Thoracic aorta (tissue), 2 donors: Measurements from ENCODE around the gene PMPCB. TPM values are rescaled to one million over a fixed set of nuclear protein-coding genes. Genes with fewer than 3 reads are reported as not detected.

ENCODE experiments used
- ATAC-seq: fragments of 150-250 bp; one replicate; pipeline ENCODE4 v1.8.0; 2017; ENCODE audit warnings: low read depth; ENCODE audit not compliant: insufficient number of reproducible peaks, low FRiP score
- DNase-seq: peaks from one replicate; pipeline ENCODE4 v3.0.0-alpha.2; 2020; ENCODE audit warnings: low spot score
- H3K27ac ChIP-seq, 2 donors: fragments of 200-600 bp; sonication (generic); 1 replicate in 1 of 2; 2 replicates in 1 of 2; pipeline ENCODE4 v1.5.1; 2016; ENCODE audit warnings: mild to moderate bottlenecking in 2 of 2, moderate library complexity in 2 of 2
- H3K27me3 ChIP-seq: fragments of 200-600 bp; sonication (generic); replicated peaks from 2 replicates; pipeline ENCODE4 v1.6.0; 2016; ENCODE audit warnings: mild to moderate bottlenecking; ENCODE audit not compliant: insufficient read depth
- H3K36me3 ChIP-seq: fragments of 200-600 bp; sonication (generic); one replicate; pipeline ENCODE4 v1.5.1; 2016
- H3K4me1 ChIP-seq, 2 donors: fragments of 200-600 bp; sonication (generic); 1 replicate in 1 of 2; 2 replicates in 1 of 2; pipeline versions ENCODE4 v1.5.1 to v1.6.0; 2016; ENCODE audit warnings: low read depth in 2 of 2, mild to moderate bottlenecking in 1 of 2; ENCODE audit not compliant: control insufficient read depth in 1 of 2
- H3K4me3 ChIP-seq: fragments of 200-600 bp; sonication (generic); 2 replicates; pipeline ENCODE4 v1.5.1; 2016; ENCODE audit warnings: mild to moderate bottlenecking
- H3K9me3 ChIP-seq: fragments of 200-600 bp; sonication (generic); 2 replicates; pipeline ENCODE4 v1.5.1; 2016
- total RNA-seq, 2 donors: library from RNA; depleted of rRNA; stranded (reverse); fragments of >200 nt; gene quantifications; one replicate each; pipeline versions ENCODE4 v1.1.0 to v1.2.3, GENCODE V29; 2016
- TF ChIP-seq, protein P1 (sequence below): fragments of 200-600 bp; sonication (generic); IDR thresholded peaks from one replicate; pipeline ENCODE4 v1.5.1; 2019; ENCODE audit warnings: antibody characterized with exemption

PMPCB gene
- total RNA-seq, 2 donors from 2014 or later, result 37.8 to 42.0 TPM

DNA sequence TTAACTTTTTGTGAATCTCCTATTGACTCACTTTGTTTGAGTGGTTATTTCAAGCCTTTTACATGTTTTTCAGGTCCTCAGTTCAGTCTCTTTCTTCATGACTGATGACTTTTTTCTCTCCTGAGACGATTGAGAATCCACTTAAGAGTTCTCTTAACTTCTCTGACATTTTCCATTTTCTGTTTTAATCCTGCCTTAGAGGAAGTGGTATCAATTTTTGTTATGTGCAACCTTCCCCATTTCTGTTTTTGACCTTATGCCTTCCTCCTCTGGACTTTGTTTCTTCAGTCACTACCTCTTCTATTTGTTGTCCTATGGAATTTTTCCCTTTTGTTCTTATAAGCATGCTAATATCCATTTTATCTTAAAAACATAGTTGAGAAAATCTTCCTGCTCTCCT, 52.6 kb downstream of the PMPCB start:
- DNase-seq (no peak), ATAC-seq (no peak)
- TF ChIP-seq, protein P1, sequence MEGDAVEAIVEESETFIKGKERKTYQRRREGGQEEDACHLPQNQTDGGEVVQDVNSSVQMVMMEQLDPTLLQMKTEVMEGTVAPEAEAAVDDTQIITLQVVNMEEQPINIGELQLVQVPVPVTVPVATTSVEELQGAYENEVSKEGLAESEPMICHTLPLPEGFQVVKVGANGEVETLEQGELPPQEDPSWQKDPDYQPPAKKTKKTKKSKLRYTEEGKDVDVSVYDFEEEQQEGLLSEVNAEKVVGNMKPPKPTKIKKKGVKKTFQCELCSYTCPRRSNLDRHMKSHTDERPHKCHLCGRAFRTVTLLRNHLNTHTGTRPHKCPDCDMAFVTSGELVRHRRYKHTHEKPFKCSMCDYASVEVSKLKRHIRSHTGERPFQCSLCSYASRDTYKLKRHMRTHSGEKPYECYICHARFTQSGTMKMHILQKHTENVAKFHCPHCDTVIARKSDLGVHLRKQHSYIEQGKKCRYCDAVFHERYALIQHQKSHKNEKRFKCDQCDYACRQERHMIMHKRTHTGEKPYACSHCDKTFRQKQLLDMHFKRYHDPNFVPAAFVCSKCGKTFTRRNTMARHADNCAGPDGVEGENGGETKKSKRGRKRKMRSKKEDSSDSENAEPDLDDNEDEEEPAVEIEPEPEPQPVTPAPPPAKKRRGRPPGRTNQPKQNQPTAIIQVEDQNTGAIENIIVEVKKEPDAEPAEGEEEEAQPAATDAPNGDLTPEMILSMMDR, result no peak
- Histone ChIP-seq H3K4me1 (peaks cover 30 to 35% of the 10 kb centered on the region in 2 donors), H3K27me3 (no peaks in the 10 kb centered on the region), H3K9me3 (no peaks in the 10 kb centered on the region), H3K27ac (no peak overlapping the region), H3K36me3 (peaks cover 11% of the 10 kb centered on the region), H3K4me3 (no peak overlapping the region)

Other genes starting within 250 kb of the PMPCB start
- gene FBXL13, start 222.6 kb upstream of the PMPCB start, total RNA-seq, result 1 to 10 TPM in 1 of 2 donors, under 1 TPM in 1; 0.95 to 2.5 TPM
- 10 to 100 TPM; 46.7 to 49.4 TPM for gene ARMC10, start 222.3 kb upstream of the PMPCB start, total RNA-seq
- 10 to 100 TPM; 10.7 to 27.7 TPM for gene NAPEPLD, start 148.3 kb upstream of the PMPCB start, total RNA-seq
- 10 to 100 TPM; 20.3 to 41.3 TPM for gene DNAJC2, start 47.3 kb downstream of the PMPCB start, total RNA-seq
- gene PSMC2, start 50.2 kb downstream of the PMPCB start, total RNA-seq, result 10 to 100 TPM; 82.3 to 85.8 TPM
- gene SLC26A5, start 148.8 kb downstream of the PMPCB start, total RNA-seq, result not detected